GM19099 (cell line): Measurements from ENCODE around the gene POPDC3.

Experiments used
- POLR2A ChIP-seq: IDR thresholded peaks from 3 replicates; pipeline ENCODE4 v1.6.1; 2011; ENCODE audit warnings: low read depth; ENCODE audit not compliant: insufficient read length; ENCODE audit errors: extremely low read depth

The POPDC3 gene

GRCh38 chr6:105121981-105122380, 57.8 kb downstream of the POPDC3 start:
- TF ChIP-seq POLR2A = no peak

- TF ChIP-seq POLR2A = no peak
These were observed 59.2 kb downstream of the POPDC3 start for GRCh38 chr6:105120570-105120969.

- no peak for TF ChIP-seq POLR2A
These were observed 63.7 kb downstream of the POPDC3 start for GRCh38 chr6:105116150-105116549.

- no peak for TF ChIP-seq POLR2A
These were observed 66.4 kb downstream of the POPDC3 start for GRCh38 chr6:105113422-105113821.

- no peak for TF ChIP-seq POLR2A
These were observed 67.2 kb downstream of the POPDC3 start for GRCh38 chr6:105112577-105112976.

- TF ChIP-seq POLR2A = no peak
These were observed 67.9 kb downstream of the POPDC3 start for GRCh38 chr6:105111871-105112270.

GRCh38 chr6:105111105-105111504, 68.7 kb downstream of the POPDC3 start:
- TF ChIP-seq POLR2A = no peak

GRCh38 chr6:105109955-105110895, 69.6 kb downstream of the POPDC3 start:
- TF ChIP-seq POLR2A = no peak

GRCh38 chr6:105108631-105109262, 71.1 kb downstream of the POPDC3 start:
- no peak for TF ChIP-seq POLR2A
